ENCODE measurements around the gene GFPT1.

GRCh38 chr2:69405306-69405705 lies 18.3 kb upstream of the GFPT1 start:
- no peak for TF ChIP-seq EZH2 (IDR thresholded peaks at IDR 0.05; ENCODE audit: borderline replicate concordance, low read depth, low read length)
- no peak for TF ChIP-seq CREB1 (IDR thresholded peaks at IDR 0.05)
- TF ChIP-seq CREB1 (CRISPR knock-in tag; IDR thresholded peaks at IDR 0.05), result no peak
- no peak for TF ChIP-seq STAG1 (CRISPR knock-in tag; IDR thresholded peaks at IDR 0.05; ENCODE audit: borderline replicate concordance)
- no peak for TF ChIP-seq ZNF274 (IDR thresholded peaks at IDR 0.05; ENCODE audit: borderline replicate concordance, low read depth, low read length)
